Keratinocyte (primary cell): ENCODE data around the gene PYCR2.

Experiments used
- EZH2 ChIP-seq: IDR thresholded peaks from one replicate; pipeline ENCODE4 v1.6.1; 2012; ENCODE audit warnings: inconsistent platforms, mild to moderate bottlenecking, low read length, moderate library complexity
- TF ChIP-seq, protein P1 (sequence below), 3 experiments: IDR thresholded peaks in 1 of 3; conservative IDR thresholded peaks in 1 of 3; optimal IDR thresholded peaks in 1 of 3; 2 replicates in 2 of 3; 3 replicates in 1 of 3; pipeline versions ENCODE3 to v1.5.1; 2011; ENCODE audit warnings: low read length in 3 of 3, mild to moderate bottlenecking in 3 of 3, moderate library complexity in 2 of 3, control low read depth in 1 of 3, inconsistent platforms in 1 of 3; ENCODE audit not compliant: insufficient read depth in 2 of 3; ENCODE audit errors: extremely low read depth in 1 of 3

DNA sequence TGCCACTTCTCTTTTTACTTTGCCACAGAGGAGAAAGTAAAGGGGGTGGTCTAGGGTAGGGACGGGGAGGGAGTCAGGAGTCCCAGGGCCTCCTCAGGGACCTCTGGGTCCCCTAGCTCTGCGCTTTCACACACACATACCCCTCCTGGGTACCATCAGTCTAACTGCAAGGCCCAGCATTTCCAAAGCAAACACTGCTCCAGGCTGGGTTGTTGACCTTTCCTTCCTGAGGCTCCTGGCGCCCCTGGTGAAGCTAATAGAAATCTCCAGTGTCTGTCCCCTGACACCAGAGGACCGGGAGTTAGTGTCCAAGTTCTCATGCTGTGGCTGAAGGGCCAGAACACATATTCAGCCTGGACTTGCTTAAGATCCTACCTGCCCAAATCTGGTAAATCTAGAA, 45.8 kb downstream of the PYCR2 start:
- TF ChIP-seq, protein P1, sequence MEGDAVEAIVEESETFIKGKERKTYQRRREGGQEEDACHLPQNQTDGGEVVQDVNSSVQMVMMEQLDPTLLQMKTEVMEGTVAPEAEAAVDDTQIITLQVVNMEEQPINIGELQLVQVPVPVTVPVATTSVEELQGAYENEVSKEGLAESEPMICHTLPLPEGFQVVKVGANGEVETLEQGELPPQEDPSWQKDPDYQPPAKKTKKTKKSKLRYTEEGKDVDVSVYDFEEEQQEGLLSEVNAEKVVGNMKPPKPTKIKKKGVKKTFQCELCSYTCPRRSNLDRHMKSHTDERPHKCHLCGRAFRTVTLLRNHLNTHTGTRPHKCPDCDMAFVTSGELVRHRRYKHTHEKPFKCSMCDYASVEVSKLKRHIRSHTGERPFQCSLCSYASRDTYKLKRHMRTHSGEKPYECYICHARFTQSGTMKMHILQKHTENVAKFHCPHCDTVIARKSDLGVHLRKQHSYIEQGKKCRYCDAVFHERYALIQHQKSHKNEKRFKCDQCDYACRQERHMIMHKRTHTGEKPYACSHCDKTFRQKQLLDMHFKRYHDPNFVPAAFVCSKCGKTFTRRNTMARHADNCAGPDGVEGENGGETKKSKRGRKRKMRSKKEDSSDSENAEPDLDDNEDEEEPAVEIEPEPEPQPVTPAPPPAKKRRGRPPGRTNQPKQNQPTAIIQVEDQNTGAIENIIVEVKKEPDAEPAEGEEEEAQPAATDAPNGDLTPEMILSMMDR (optimal IDR thresholded peaks at IDR 0.05 in 1 of 3, IDR thresholded peaks at IDR 0.05 in 1 of 3, conservative IDR thresholded peaks at IDR 0.05 in 1 of 3; ENCODE audit: extremely low read depth in 1 of 3, insufficient read depth in 2 of 3, low read length in 3 of 3): no peak
- TF ChIP-seq EZH2: no peak
